NCI-H1930 (cell line): ENCODE data around the gene DCAKD.

Experiments
- DNase-seq, 2 experiments: peaks; one replicate each; lab custom pipeline; 2025; lab: John Stamatoyannopoulos, UW

Gene DCAKD

DNA sequence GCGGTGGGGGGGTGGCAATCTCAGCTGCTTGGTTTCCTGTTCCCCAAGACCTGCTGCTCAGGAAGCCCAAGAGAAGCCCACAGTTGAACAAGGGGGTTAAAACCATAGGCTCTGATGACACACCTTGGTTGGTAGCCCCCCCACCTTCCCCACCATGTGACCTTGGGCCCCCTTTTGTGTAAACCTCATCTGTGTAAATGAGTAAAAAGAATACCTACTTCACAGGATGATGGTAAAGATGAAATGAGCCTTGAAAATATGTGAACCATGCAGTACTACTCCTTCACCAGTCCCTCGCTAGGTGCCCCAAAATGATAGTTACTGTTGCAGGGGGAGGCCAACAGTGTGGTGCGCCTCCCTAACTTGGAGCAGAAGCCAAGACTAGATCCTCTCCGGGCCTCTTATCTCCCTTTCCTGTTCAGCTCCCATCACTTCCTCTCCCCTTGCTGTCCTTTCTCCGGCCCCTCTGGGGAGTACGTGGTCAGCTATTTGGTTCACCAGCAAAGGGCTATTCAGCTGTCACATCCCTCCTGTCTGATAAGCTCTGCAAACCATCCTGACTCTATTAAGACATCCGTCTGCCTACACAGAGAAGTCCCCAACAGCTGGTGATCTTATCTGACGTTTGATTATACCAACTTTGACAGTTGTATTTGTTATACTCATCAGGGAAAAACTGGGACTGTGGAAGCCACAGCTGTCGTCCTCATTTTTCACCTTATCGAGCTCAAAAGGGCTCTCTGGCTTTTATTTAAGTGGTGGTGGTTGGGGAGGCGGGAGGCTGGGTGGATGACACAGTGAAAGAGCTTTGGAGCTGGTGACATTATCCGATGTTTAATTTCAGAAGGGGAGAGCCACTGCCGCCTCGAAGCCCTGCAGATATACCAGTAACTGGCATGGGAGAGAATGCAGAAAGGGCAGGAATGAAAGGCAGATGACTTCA is 19.9 kb downstream of the DCAKD start:
- no peak for DNase-seq

DNA sequence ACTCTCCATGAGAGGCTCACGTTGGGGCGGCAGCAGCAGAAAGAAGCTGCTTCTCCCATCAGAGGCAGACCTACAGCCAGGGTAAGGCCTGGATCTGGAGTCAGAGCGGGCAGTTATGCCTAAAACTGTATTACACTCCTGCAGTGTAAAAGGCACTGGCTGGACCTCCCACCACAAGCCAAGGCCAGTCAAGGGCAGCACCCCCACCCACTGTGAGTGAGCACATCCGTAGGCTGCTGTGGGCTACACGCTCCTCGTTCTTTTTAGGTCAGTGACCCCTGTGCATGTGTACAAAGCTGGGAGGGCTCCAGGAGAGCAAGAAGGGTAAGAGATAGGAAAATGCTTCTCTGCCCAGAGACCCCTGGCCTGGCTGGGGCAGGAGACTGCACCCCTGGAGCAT is 20.7 kb downstream of the DCAKD start:
- DNase-seq, result no peak

DNA sequence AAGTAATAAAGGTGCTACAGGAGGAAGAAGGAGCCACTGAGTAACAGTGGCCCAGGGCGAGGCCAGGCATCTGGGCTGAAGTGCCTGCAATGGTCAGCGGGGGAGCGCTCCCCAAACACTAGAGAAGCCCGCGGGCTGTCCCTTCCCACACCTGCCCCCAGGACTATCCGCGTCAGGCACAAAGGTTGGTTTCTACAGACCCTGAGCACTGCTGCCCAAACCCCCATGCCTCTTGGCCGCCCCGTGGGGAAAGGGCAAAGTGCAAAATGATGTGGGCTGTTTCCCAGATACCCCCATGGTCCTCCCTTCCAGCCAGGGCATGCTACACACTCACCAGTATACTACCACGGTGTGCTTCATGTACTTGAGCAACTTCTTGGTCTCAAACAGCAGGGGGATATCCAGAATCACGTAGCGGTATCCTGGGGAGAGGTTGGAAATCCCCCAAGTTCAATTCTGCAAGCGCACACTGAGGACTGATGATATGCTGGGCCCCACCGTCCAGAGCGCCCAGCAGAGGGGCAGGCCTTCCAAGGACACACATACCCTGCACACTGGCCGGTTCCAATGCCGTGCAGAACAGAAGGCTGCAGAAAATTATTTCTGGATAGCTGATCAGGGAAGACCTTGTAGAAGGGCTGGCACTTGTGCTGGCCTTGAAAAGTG is 21.5 kb downstream of the DCAKD start:
- DNase-seq, result no peak

DNA sequence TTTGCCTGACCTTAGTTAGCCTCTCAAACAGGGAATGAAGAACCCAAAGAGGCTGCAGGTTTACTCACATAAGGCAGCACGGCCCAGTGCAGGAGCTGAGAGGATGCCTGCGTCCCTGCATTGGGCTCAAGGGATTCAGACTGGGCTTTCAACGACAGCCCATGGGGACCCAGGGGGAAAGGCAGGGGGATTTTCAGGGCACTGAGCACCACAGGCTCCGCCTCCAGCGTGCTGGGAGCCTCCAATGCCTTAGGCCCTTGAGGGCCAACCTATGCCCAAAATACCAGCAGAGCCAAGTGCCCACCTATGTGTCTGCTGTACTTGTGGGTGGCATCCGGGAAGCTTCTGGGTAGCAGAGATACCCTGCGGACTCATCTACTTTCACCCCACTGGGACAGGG is 22.3 kb downstream of the DCAKD start:
- DNase-seq, result no peak

DNA sequence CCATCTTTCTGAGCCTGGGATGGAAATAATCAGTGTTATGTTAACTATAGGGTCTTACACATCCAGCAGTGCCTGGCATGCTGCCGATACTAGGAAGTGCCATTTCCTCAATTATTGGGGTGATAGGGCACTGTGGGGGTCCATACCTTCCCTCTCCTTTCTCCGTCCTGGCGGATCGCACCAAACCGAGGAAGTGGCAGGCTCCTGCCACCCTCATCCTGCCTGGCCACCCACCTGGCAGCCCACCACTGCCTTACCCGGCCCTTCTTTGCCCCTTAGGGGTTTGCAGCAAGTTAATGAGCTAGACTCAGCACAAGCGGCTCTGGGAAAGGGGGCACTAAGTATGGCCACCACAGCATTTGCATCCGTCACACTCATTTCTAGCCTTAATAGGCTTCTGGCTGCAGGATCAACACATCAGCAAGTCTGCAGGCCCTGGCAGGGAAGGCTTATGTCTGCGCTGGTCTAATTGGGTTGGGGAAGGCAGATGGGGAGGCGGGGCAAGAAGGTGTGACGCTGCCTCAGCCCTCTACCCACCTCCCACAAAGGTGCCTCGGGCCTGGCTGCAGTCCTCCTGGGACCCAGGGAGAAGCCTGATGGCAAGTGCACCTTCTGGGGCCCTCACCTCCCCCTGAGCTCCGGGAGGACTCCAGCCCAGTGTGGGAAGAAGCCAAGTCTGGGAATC is 28.6 kb downstream of the DCAKD start:
- no peak for DNase-seq

DNA sequence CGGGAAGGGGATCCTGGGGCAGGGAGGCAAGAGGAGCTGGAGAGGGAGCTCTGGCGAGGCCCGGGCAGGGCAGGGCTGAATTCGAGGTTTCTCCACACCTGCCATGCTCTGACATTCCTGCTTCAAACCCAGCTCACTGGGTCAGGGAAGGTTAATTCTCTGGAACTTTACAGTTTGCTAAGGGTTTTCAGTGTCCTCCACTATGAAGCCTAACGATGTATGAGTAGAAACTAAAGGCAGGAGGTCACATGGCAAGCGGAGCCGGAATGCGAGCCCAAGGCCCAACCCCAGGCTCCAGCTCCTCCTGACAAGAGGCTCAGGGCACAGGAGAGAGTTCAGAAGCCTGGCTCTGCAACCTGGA is 29.2 kb downstream of the DCAKD start:
- DNase-seq, result no peak

DNA sequence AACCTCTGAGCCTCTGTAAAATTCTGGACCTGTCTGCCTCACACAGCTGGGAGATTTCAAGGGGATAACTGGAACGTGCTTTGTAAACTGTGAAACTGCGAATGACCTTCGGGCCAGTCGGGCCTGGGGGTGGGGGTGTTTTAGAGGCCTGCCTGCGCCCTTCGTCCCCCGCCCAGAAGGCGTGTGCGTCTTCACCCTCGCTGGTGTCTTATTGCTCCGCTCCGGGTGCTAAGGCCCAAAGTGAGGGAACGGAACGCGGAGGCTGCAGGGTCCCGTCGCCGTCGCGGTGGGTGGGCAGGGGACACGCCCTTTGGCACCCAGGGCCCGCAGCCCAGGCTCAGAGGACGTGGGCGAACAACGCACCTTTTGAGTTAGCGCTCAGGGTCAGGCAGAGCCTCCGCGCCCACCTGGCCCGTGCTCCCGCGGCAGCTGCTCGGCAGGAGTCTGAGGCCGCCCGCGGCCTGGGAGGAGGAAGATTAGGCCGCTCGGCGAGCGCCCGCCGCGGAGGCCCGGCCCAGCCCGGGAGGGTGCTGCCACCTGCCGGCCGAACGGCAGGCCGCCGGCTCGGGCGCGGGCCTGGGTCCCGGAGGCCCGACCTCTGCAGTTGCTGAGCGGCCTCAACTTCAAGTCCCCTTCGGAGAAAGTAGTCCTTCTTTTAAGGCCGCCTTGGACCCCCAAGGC is 29.7 kb downstream of the DCAKD start:
- peak; percentile 9 to 47 for DNase-seq

DNA sequence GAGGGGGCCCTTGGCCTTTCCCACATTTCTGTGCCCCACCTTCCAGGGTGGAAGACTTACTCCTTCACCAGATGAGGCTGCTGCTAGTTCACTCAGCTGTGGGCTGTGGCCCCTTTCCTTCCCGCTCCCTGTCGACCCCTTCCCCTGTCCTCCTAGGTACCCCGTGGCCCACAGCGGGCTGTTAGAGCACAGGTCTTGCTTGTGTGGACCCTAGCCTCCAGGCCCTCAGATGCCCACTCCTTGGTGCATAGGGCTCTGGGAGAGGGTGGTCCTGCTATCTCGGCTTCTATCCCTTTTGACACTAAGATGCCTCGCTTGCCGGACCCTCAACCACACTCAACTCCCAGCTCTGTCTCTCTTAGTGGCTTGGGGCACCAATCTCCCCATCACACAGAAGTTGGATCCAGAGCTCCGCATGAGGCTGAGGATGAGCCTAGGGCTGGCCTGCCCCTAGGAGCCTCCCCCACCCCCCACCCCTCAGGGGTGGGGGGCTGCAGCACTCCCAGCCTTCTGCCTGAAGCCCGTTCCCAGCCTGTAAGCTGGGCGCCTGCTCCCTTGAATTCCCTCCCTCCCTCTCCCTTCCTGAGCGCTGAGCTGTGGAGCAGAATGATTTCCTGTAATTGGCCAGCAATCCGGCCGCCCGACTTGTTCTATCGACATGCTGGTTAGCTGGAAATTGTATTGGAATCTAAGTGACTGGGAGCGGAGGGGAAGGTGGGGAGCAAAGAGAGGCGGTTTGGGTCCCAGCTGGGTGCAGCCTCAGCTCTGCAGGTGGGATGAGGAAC is 30.9 kb downstream of the DCAKD start:
- no peak for DNase-seq

DNA sequence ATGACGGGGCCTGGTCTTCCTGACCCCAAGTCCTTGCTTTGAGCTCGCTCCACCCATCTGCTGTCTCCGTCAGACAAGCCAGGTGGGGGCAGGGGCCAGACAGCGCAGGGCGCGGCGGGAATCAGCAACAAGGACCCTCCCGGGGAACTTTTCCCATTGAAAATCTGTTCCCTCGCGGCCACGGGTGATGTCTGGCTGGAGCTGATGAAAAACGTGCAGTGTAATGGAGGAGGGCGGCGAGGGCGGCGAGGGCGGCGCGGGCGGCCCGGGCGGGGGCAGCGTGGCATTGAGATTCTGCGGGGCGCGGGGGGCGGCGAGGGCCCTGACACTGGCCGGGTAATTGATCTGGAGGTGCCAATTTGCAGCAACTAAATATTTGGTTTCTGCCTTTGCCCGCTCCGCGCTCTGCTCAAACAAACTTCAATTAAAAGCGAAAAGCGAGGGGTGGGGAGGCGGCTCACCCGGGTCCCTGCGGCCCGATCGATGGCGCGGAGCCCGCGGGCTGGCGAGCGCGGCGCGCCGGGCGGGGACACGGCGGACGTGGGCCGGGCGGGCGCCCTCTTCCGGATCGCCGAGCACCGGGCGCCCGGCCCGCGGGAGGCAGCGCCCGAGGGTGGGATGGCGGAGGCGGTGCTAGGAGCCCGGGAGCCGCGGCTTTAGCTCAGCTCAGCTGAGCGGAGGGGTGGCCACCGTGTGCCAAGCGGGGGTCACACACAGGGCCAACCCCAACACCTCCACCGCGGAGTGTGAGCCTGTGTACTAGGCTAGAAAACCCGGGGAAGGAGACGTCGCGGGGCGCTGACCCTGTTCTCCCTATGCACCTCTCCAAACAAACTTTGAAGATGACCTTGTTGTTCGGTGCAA is 32.4 kb downstream of the DCAKD start:
- peak; percentile 40 to 61 for DNase-seq

DNA sequence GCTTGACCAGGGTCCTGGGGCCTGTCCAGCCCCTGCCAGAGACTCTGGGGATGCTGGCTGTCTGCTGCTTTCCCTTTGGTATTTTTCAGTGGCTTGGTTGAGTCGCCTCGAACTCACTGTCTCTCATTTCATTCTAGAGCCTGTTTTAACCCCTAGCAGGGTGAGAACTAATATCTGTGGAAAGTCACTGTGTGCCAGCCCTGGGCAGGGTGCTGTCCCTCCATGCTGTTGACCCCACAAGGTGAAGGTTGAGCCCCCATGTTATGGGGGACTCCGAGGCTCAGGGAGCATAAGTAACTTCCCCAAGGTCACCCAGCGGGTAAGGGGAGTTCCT is 33.0 kb downstream of the DCAKD start:
- DNase-seq, result no peak

DNA sequence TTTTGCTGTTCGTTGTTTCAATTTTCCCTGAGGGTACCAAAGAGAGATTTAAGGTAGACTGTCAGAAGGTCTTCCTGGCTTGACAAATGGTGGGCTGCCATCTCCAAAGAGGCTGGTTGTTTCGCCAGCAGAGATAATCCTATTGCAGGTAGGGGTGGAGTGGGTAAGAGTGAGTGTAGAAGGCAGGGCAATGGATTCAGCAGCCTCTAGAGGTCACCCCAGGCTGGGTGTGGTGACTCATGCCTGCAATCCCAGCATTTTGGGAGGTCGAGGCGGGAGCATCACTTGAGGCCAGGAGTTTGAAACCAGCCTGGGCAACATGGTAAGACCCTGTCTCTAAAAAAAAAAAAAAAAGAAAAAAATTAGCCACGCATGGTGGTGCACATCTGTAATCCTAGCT is 34.6 kb downstream of the DCAKD start:
- DNase-seq, result no peak

DNA sequence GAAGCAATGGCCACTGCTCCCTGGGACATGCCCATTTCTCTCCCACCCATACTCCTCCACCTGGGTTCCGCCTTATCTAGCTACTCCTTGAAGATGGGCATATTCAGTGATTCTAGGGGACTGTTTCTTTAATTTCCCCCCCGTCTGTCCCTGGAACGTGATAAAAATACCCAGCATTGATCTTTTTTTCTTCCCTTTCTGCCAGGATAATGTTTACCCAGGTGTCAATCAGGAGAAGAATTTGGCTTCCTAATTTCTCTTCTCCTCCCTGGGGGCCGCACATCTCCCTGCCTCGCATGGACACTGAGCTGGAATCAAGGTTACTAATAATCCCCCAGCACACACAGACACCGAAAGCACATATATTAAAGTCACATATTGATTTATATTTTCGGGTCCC is 35.2 kb downstream of the DCAKD start:
- no peak for DNase-seq

DNA sequence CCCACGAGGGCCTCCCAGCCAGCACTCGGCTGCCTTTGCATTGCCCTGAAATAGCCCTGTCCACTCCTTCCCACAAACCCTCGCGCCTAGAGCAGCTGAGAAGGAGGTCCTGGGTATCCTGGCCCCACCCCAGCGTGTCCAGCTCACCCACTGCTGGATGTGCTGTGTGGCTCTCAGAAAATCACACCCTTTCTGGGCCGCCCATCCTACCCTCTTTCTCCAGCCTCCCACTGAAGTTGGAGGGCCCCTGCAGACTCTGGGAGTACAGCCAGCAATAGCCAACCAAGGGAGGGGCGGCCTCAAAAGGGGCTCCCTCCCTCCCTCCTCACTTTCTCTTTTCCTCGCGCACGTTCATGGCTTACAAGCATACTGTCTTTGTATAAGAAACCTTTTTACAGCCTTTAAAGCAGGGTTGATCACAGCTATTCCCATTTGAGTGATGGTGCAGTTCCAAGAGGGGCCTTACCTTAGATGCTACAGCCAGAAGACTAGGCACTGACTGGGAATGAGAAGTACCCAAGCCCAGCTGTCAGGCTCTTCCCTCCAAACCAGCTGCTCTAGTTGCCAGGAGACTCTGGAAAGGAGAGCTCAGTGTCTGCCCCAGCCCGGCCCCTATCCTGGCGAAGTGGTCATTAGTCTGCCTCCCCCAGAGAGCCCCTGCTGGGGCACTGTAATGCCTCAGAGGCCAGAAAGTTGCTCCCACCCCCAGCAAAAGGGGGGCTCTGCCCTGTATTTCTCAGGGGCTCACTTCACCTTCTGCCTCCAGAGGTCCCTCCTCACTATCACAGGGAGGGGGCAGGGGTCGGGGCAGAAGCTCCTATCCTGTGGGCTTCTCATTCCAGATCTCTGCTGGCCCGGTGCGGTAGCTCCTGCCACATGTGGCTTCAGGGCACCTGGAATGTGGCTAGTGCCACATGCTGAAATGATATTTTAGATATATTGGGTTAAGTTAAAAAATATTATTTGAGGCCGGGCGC is 38.1 kb downstream of the DCAKD start:
- no peak for DNase-seq

DNA sequence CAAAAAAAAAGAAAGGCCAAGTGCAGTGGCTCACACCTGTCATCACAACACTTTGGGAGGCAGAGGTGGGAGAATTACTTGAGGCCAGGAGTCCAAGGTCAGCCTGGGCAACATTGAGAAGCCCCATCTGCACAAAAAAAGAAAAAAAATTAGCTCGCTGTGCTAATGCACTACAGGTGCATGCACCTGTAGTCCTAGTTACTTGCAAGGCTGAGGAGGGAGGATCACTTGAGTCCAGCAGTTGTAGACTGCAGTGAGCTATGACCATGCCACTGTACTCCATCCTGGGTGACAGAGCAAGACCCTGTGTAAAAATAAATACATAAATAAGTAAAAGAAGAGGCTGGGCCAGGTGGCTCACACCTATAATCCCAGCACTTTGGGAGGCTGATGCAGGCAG is 39.7 kb downstream of the DCAKD start:
- no peak for DNase-seq

DNA sequence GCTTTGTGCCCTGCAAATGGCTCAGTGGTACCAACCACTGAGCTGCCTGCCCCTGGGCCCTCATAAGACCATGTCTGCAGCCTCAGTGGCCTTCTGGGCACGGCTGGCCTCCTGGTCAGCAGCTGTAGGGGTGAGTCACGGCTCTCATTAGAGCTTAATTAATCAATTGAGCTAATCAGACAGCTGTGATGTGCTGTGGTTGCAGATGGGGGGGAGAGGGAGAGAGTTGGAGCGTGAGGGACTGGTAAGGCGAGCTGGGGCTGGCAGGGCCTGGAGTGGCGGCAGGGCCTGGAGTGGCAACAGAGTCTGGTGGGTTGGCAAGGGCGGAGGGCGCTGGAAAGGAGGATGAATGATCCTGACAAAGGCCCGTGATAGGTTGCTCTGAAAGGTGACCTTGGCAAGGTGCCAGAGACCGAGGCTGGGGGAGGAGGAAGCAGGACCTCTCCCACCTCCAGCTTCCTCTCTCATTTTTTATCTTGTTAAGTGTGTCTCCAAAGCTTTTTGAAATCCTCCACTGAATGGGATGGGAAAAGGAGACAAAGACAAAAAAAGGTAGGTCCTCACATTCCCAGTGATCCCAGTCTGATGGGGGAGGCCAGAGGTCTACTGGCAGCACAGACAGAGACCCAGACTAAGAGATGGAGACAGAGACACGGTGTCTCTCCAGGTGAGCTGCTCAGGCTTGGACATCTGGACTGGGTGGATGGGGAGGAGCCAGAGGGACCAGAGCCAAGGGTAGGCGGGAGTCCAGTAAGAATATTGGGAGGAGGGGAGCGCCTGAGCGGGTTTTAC is 41.6 kb downstream of the DCAKD start:
- DNase-seq, result no peak

DNA sequence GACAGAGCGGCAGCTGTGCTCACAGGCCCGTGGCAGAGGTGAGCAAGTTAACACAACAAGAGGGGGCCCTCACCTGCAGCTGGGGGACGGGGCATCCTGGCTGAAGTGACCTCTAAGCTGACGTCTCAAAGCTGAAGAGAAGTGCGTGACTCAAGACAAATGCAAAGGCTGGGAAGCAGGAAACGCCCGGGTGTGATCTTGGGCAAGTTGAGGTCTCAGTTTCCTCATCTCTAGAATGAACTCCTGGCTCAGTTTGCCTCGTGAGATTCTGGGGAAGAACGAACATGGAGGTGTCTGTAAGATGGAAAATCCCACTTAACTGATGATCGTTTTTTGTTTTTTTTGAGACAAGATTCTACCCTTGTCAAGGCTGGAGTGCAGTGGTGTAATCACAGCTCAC is 43.2 kb downstream of the DCAKD start:
- no peak for DNase-seq

DNA sequence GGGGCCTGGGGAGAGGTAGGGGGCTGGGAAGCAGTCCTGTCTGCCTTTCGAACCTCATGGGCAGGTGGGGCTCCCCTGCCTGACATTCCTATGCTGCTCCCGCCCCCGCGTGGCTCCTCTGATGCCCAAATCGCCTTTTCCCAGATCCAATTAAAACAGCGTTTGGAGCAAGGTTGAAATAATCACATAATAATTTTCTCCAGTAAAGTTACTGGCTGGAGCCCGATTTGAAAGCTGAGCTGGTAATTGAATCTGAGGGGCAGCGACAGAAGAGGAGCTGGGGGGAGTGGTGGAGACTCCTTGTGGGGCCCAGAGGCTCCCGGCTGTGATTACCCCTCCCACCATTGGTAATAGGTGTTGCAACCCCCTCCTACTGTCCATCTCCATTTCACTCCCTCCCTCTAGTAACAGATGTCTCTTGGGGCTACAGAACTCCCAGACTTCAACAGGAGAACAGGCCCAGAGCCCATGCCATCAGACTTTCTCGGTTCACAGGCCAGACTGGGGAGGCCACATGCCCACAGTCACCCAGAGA is 44.4 kb downstream of the DCAKD start:
- DNase-seq, result no peak

DNA sequence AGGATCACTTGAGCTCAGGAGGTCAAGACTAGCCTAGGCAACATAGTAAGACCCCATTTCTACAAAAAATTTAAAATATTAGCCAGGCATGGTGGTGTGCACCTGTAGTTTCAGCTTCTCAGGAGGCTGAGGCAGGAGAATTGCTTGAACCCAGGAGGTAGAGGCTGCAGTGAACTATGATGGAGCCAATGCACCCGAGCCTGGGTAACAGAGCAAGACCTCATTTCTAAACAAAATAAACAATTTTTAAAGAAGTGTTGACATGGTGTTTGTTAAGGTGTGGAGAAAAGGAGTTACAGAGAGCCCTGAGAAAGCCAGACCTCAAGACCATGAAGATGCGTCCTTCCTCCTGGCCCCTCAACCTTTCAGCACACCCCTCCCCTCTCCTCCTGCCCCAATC is 45.7 kb downstream of the DCAKD start:
- DNase-seq, result no peak
